Psoas muscle (tissue), 8 donors: ENCODE results near the gene INPP5K. TPM values are rescaled to one million over a fixed set of nuclear protein-coding genes. Genes with fewer than 3 reads are reported as not detected.

ENCODE experiments used
- ATAC-seq, 4 donors: fragments of 200-7000 bp; cut with Tn5 transposase; one replicate each; pipeline ENCODE4 v1.9.1; 2020; ENCODE audit warnings: moderate library complexity in 3 of 4, mild to moderate bottlenecking in 2 of 4
- DNase-seq, 2 donors: peaks; one replicate each; pipeline ENCODE4 v3.0.0-alpha.2; 2020
- H3K27ac ChIP-seq: fragments of 200-600 bp; one replicate; pipeline ENCODE4 v1.8.0; 2022
- H3K27me3 ChIP-seq, 3 donors: fragments of 200-600 bp in 1 of 3; one replicate each; pipeline versions ENCODE4 v1.6.1 to v1.8.0; 2013 to 2022; ENCODE audit warnings: low read length in 2 of 3, mild to moderate bottlenecking in 2 of 3, moderate library complexity in 1 of 3; ENCODE audit not compliant: insufficient read depth in 3 of 3
- H3K36me3 ChIP-seq, 2 donors: fragments of 200-600 bp in 1 of 2; one replicate each; pipeline versions ENCODE4 v1.6.1 to v1.8.0; 2013 to 2022; ENCODE audit warnings: low read depth in 1 of 2, mild to moderate bottlenecking in 1 of 2, moderate library complexity in 1 of 2; ENCODE audit not compliant: insufficient read depth in 1 of 2
- H3K4me1 ChIP-seq: fragments of 200-600 bp; one replicate; pipeline ENCODE4 v1.8.0; 2022
- H3K4me3 ChIP-seq: fragments of 200-600 bp; one replicate; pipeline ENCODE4 v1.8.0; 2022; ENCODE audit warnings: mild to moderate bottlenecking
- H3K9me3 ChIP-seq: fragments of 200-600 bp; one replicate; pipeline ENCODE4 v1.8.0; 2022
- WGBS, 3 donors: extraction: QIAGEN DNeasy Blood & Tissue Kit; methylation state at CpG; one replicate each; pipeline versions ENCODE4 v1.1.6 to v1.1.7; 2013; 5-methylcytosine and 5-hydroxymethylcytosine counted together
- intact Hi-C, 2 donors: fragments of 100-400 bp; cut with DNase I; formaldehyde crosslinking; loops; one replicate each; pipeline versions ENCODE4 v1.11.0 to v1.14.2; 2022
- polyA plus RNA-seq, 3 donors: library from polyadenylated mRNA; stranded (reverse); fragments of 200-250 nt; gene quantifications; one replicate each; pipeline ENCODE4 v1.2.3, GENCODE V29; 2013
- total RNA-seq, 4 donors: library from RNA; stranded (reverse); fragmentation: NEBNext Ultra II Directional in 2 of 4; extraction: Animal tissue kit (Norgen Biotek cat#: 25700) in 2 of 4; gene quantifications; one replicate each; pipeline versions ENCODE4 v1.2.1 to v1.2.4, GENCODE V29; 2021 to 2023
- TF ChIP-seq, protein P1 (sequence below): fragments of 200-600 bp; IDR thresholded peaks from one replicate; pipeline ENCODE4 v1.8.0; 2022; ENCODE audit warnings: antibody characterized with exemption
- donor health status: healthy with polysubstance abuse.
- donor health status: DM: no; HTN: no; CAD: no; lungs with moderate emphysema.
- donor health status: Bipolar disorder and iron deficiency.
- donor health status: healthy.
- donor health status: DM: yes; HTN: yes; CAD: no.
- donor health status: DM: no; HTN: no; CAD: no.
- donor health status: DM: no; HTN: no; CAD: no.
- donor health status: DM: yes; HTN: yes; CAD: no.

INPP5K gene
- total and polyA plus RNA-seq, 7 donors = 25.6 to 45.4 (median 38.9) TPM

DNA sequence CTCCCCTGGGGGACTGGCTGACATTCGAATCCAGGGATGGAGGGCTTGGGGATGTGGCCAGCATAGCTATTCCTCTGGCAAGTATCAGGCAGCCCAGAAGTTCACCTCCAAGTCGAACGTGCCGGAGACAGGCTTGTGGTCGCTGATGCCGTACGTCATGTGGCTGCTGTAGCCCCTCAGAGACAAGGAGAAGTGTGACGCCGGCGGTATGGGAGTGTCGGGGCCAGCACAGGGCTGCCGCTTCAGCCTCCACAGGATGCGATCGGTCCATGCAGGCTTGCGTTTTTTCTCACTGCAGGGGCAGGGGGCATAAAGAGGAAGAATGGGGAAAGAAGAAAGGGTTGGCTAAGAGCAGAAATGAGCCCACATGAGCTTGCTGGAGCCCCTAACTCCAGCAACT, 18.6 kb downstream of the INPP5K start:
- no peaks in the 10 kb centered on the region for H3K27me3 ChIP-seq
- ATAC-seq (no peak), DNase-seq (no peak)
- WGBS, 3 donors = 72 to 81% (median 78%) methylated on average over 15 of the region's 15 CpGs
- intact Hi-C loops = no loop called here
- TF ChIP-seq, protein P1, sequence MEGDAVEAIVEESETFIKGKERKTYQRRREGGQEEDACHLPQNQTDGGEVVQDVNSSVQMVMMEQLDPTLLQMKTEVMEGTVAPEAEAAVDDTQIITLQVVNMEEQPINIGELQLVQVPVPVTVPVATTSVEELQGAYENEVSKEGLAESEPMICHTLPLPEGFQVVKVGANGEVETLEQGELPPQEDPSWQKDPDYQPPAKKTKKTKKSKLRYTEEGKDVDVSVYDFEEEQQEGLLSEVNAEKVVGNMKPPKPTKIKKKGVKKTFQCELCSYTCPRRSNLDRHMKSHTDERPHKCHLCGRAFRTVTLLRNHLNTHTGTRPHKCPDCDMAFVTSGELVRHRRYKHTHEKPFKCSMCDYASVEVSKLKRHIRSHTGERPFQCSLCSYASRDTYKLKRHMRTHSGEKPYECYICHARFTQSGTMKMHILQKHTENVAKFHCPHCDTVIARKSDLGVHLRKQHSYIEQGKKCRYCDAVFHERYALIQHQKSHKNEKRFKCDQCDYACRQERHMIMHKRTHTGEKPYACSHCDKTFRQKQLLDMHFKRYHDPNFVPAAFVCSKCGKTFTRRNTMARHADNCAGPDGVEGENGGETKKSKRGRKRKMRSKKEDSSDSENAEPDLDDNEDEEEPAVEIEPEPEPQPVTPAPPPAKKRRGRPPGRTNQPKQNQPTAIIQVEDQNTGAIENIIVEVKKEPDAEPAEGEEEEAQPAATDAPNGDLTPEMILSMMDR = no peak
- H3K4me1 ChIP-seq = peaks cover 36% of the 10 kb centered on the region
- H3K27ac ChIP-seq = no peak overlapping the region
- H3K4me3 ChIP-seq = no peak overlapping the region
- peaks cover 0 to 43% of the 10 kb centered on the region in 2 donors for H3K36me3 ChIP-seq
- H3K9me3 ChIP-seq = no peaks in the 10 kb centered on the region

DNA sequence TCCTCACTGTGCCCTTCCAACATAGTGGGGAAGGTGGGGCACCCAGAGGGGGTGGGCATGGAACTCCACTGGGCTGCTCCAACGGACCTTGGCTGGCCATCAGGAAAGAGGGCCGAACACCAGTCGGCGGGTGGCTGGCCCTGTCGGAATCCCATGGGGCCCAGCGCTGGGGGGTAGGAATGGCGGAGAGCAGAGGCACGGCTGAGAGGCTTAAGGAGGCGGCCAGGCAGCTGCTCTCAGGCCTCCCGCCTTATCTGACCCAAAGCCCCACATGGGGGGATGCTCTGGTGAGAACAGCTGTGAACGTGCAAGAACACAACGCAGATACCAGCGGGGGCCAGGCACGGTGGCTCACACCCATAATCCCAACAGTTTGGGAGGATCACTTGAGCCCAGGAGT, 19.5 kb downstream of the INPP5K start:
- no peaks in the 10 kb centered on the region for H3K9me3 ChIP-seq
- H3K27me3 ChIP-seq = no peaks in the 10 kb centered on the region
- DNase-seq (no peak), ATAC-seq (no peak)
- peaks cover 45% of the 10 kb centered on the region for H3K4me1 ChIP-seq
- intact Hi-C loops = no loop called here
- WGBS, 3 donors = 65 to 80% (median 73%) methylated on average over 13 to 14 of the region's 14 CpGs
- no peak overlapping the region for H3K4me3 ChIP-seq
- H3K27ac ChIP-seq = no peak overlapping the region
- TF ChIP-seq, protein P1 = no peak
- H3K36me3 ChIP-seq = peaks cover 0 to 40% of the 10 kb centered on the region in 2 donors

DNA sequence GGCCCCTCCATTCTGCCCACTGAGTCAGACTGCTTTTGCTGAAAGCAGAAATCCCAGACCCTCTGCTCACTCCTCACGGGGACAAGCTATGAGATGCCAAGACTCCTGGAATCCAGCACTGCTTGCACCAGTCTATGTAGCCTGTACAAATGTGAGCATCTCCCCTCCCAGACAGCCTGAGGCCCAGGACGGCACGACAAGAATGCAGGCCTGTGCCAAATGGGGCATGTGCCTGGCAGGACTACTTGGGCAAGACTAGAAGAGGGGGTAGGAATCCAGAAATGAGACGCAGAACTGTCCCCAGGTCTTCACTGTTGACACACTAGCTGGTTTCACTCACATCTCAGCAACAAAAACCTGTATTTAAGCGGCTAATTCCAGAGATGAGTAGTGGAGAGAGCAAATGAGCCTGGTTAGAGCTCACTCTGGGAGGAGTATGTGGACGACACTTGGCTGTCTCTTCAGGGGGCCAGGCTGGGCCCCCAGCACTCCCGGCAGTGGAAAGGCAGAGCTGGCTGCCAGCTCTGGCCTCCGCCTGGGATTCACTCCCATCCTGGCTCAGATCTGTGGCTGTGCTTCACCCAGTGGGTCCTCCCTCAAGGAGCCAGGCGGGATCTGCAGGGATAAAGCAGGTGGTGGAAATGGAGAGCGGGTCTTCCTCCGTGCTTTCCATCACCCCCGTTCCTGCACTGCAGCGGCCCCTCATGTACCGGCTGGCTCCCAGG, 21.0 kb downstream of the INPP5K start:
- whole genome bisulfite sequencing, 3 donors = 33 to 41% (median 38%) methylated on average over 14 of the region's 14 CpGs
- Histone ChIP-seq H3K4me1 (peaks cover 52% of the 10 kb centered on the region), H3K27ac (peak overlapping the region; percentile 63), H3K36me3 (peaks cover 0 to 35% of the 10 kb centered on the region in 2 donors), H3K4me3 (peak overlapping the region; percentile 5), H3K27me3 (no peaks in the 10 kb centered on the region), H3K9me3 (no peaks in the 10 kb centered on the region)
- peak; percentile 79 to 86 (median 84) for ATAC-seq
- DNase-seq = peak; percentile 69 to 91
- TF ChIP-seq, protein P1 = no peak
- intact Hi-C loops = loop anchor here in 1 of 2 donors (2.0 kb wide), 1 partner anchor 17 kb away; no protein-coding TSS in a partner anchor

DNA sequence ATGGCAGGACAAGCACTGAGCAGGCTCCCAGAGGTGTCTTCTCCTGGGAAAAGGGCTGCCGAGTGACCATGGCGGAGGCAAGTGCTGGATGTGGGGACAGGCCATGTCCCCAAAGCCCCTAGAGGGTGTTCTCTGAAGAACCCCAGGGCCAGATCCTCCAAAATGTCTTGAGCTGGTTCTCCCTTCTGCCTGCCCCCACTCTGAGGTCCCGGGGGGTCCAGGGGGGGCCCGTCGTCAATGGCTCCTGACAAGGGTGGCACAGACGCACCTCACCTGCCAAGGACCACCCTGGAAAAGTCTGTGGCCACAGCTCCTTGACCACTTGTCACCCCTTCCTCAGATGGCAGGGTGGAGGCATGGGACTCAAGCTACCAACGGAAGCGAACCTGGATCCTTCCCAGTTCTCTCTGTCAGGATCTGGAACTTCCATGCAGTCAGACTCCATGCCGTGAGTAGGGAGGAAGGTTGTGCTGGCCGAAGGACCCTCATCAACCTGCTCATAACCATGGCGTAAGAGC, 21.6 kb downstream of the INPP5K start:
- Histone ChIP-seq H3K4me1 (peaks cover 56% of the 10 kb centered on the region), H3K27ac (peak overlapping the region; percentile 2), H3K27me3 (no peaks in the 10 kb centered on the region), H3K4me3 (no peak overlapping the region), H3K36me3 (peaks cover 0 to 31% of the 10 kb centered on the region in 2 donors), H3K9me3 (no peaks in the 10 kb centered on the region)
- DNase-seq = no peak
- 57 to 62% (median 60%) methylated on average over 11 of the region's 11 CpGs for WGBS, 3 donors
- ATAC-seq = peak in 1 of 4 donors; percentile 14
- intact Hi-C loops = loop anchor here in 1 of 2 donors (2.0 kb wide), 1 partner anchor 18 kb away; no protein-coding TSS in a partner anchor
- TF ChIP-seq, protein P1 = no peak
